CD4-positive, alpha-beta T cell treated with Interleukin-4 for 1 hour (primary cell): Measurements from ENCODE around the gene ZSCAN29.

Source experiments
- DNase-seq, 2 donors: peaks; one replicate each; pipeline ENCODE4 v3.0.0-alpha.2; 2020 to 2022

ZSCAN29 gene

GRCh38 chr15:43346305-43346704, 24.5 kb downstream of the ZSCAN29 start:
- peak in 1 of 2 donors; percentile 19 for DNase-seq

- DNase-seq: no peak
Measured at GRCh38 chr15:43330780-43331087, 40.1 kb downstream of the ZSCAN29 start.

- DNase-seq: peak; percentile 94
Measured at GRCh38 chr15:43329960-43330779, 40.7 kb downstream of the ZSCAN29 start, which contains the start of gene LCMT2. TSS of gene LCMT2 (minus strand) at chr15:43330573. CDS start at chr15:43330489, 84 bp downstream.

GRCh38 chr15:43329217-43329959, 41.5 kb downstream of the ZSCAN29 start:
- DNase-seq: no peak

- DNase-seq: no peak
Measured at GRCh38 chr15:43325039-43325684, 45.7 kb downstream of the ZSCAN29 start.

- DNase-seq: no peak
Measured at GRCh38 chr15:43318990-43319771, 51.7 kb downstream of the ZSCAN29 start.

GRCh38 chr15:43317566-43318184, 53.2 kb downstream of the ZSCAN29 start:
- no peak for DNase-seq

- no peak for DNase-seq
Measured at GRCh38 chr15:43316971-43317346, 53.9 kb downstream of the ZSCAN29 start.

GRCh38 chr15:43316016-43316970, 54.5 kb downstream of the ZSCAN29 start:
- DNase-seq: no peak

- DNase-seq: no peak
Measured at GRCh38 chr15:43314171-43314570, 56.7 kb downstream of the ZSCAN29 start.

- no peak for DNase-seq
Measured at GRCh38 chr15:43312378-43312777, 58.5 kb downstream of the ZSCAN29 start.
